GM18861 (cell line): Measurements from ENCODE around the gene ASCC3.
"Not testable (repeated sequence)": the region's sequence is repeated elsewhere in the genome, so short reads cannot be mapped to it uniquely, and the experiment has no call there.

Source experiments
- ATAC-seq: cut with Tn5 transposase; IDR thresholded peaks from one replicate; pipeline ENCODE4 v1.9.1; 2021; ENCODE audit not compliant: unreplicated experiment

Gene ASCC3

GRCh38 chr6:100886076-100886475 lies 4.9 kb upstream of the ASCC3 start:
- ATAC-seq = no peak

GRCh38 chr6:100883347-100883746 lies 2.2 kb upstream of the ASCC3 start:
- no peak for ATAC-seq

DNA sequence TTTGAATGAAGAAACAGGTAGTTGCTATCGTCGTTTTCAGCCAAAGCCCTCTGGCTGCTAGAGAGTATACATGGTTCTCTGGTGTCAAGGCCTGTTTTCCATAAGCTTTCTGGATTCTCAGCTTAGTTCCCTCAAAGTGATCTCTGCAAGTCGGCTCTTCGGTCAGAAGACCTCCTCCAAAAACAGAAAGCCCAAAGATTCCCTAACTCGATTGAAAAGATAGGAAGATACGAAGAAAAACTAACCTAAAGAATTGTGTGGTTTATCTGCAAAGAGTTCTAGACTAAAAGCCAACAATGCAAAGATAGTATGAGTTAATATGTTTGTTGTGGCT lies 545 bp upstream of the ASCC3 start:
- no peak for ATAC-seq

DNA sequence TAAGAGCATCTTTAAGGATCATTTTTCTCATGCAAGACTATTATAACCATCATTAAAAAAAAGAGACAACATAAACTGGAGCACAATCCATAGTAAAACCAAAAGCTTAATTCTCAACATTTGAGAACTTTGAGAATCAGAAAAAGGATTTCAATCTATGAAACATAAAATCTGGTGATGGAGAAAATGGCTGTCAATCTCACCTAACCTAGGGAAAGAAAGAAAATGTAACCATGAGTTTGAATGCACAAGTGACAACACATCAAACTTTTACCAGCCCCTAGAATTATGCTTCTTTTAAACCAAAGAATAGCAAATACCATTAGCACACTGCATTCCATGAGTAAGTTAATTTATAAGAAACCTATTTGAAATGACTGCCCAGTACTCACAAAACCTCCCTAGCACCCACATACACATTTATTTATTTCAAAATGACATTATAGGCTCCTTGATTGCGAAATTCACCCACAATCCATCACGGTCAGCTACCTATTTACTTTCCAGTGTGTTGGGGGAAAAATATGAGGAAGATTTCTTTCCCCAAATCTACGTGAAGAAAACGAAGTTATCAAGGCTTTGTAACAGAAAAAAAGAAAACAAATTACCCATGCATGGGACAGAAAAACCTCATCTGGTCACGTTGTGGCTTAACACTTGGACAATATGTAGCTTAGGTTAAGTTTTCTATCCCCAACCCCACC lies 828 bp downstream of the ASCC3 start:
- no peak for ATAC-seq

- no peak for ATAC-seq
Measured at GRCh38 chr6:100879317-100879716, 1.8 kb downstream of the ASCC3 start.

DNA sequence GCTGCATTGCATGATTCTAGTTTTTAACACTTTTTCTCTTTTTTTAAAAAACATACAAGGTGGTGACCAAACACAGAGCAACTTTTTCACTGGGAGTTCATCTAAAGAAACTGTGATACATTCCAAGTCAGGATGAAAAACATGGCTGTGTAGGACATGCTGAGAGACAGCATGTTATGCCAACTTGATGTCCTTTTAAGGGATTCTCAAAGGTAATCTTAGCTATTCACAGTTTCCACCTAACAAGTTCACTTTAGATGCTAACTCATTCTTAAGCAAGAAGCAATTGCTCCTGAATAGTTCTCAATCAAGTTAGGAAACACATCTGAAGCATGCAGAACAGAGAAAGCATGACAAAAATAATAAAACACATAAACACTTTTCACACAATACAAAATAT lies 3.3 kb downstream of the ASCC3 start:
- no peak for ATAC-seq

DNA sequence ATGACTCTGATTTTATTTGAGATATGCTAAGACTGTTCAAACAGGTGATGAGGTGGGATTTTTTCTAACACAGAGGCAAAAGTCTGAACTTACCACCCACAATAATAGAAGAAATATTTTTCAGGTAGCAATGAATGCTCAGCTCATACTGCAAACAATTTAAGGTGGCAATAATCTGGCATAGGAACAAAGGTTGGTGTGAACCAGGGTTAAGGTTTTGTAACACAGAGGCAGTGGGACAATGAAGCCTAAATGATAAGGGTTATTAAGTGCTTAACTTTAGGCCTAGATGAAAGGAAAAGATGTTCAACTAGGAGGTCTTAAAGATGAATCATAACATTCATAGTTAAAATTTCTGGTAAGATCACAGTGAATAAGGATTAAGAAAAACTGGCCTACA lies 4.9 kb downstream of the ASCC3 start:
- no peak for ATAC-seq

- no peak for ATAC-seq
Measured at GRCh38 chr6:100865525-100865924, 15.6 kb downstream of the ASCC3 start.

GRCh38 chr6:100862063-100862462 lies 19.1 kb downstream of the ASCC3 start:
- no peak for ATAC-seq

GRCh38 chr6:100856146-100856545 lies 25.0 kb downstream of the ASCC3 start:
- ATAC-seq = no peak

- ATAC-seq = no peak
Measured at GRCh38 chr6:100851819-100852218, 29.3 kb downstream of the ASCC3 start.

GRCh38 chr6:100850174-100850573 lies 31.0 kb downstream of the ASCC3 start:
- no peak for ATAC-seq

- peak; percentile 84 for ATAC-seq
Measured at GRCh38 chr6:100846276-100846675, 34.9 kb downstream of the ASCC3 start.

GRCh38 chr6:100845676-100846075 lies 35.5 kb downstream of the ASCC3 start:
- ATAC-seq = no peak

- ATAC-seq = no peak
Measured at GRCh38 chr6:100839419-100839818, 41.7 kb downstream of the ASCC3 start.

GRCh38 chr6:100838011-100838410 lies 43.1 kb downstream of the ASCC3 start:
- ATAC-seq = no peak

GRCh38 chr6:100833972-100834574 lies 47.1 kb downstream of the ASCC3 start:
- ATAC-seq = no peak

GRCh38 chr6:100829077-100829595 lies 52.0 kb downstream of the ASCC3 start:
- ATAC-seq = not testable (repeated sequence)

GRCh38 chr6:100823041-100823440 lies 58.1 kb downstream of the ASCC3 start:
- no peak for ATAC-seq

DNA sequence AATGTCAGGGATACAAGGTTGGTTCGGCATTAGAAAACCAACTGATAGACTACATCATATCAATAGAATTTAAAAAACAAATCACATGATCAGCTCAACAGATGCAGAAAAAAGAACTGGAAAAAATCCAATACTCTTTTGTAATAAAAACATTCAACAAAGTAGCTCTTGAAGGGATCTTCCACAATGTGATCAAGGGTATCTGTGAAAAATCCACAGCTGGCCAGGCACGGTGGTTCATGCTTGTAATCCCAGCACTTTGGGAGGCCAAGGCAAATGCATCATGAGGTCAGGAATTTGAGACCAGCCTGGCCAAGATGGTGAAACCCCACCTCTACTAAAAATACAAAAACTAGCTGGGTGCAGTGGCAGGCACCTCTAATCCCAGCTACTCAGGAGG lies 63.1 kb downstream of the ASCC3 start:
- no peak for ATAC-seq

GRCh38 chr6:100810015-100810414 lies 71.1 kb downstream of the ASCC3 start:
- no peak for ATAC-seq

DNA sequence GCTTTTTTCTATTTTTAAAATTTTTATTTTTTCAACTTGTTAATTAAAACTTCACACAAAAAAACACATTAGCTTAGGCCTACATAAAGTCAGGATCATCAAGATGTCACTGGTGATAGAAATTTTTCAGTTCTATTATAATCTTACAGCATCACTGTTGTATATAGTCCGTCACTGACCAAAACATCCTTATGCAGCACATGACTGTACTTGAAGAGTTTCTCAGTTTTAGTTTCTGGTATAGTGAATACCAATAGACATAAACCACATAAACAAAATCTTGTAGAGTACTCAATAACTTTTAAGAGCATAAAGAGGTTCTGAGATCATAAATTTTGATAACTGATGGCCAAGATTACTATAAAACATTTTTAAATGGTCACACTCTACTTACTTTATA lies 71.8 kb downstream of the ASCC3 start:
- no peak for ATAC-seq
